Measurements from ENCODE around the gene SP9.
A peak's percentile ranks its signal among the peaks of the same experiment; 100 is the strongest.

The SP9 gene

GRCh38 chr2:174334781-174335251, at the start of gene SP9:
SP9 (plus strand) TSS chr2:174334954; CDS start chr2:174335093, 139 bp downstream.
- peak; percentile 47 for DNase-seq

GRCh38 chr2:174286172-174286571, 48.6 kb upstream of the SP9 start:
- DNase-seq = no peak

GRCh38 chr2:174292908-174293307, 41.8 kb upstream of the SP9 start:
- no peak for DNase-seq

- no peak for DNase-seq
Observed at GRCh38 chr2:174300114-174300513, 34.6 kb upstream of the SP9 start.

GRCh38 chr2:174312581-174313234, 22.0 kb upstream of the SP9 start:
- no peak for DNase-seq

DNA sequence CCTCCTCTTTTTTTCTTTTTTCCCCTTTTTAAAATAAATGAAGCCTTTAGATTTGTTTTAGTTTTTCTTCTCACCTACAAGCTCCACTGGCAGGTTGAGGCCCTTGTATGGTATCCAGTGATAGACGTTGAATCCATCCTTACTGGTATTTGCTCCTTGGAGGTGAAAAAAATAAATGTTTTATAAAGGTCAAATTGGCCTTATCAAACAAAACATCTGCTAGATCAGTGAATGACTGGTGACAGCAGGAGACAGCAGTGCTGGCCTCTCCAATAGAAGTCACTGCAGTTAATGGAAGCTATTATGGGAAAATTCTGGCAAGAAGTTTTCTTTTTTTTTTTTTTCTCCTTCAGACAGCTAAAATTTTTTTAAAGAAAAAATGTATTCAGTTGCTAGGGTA, 12.6 kb upstream of the SP9 start:
- DNase-seq = no peak

DNA sequence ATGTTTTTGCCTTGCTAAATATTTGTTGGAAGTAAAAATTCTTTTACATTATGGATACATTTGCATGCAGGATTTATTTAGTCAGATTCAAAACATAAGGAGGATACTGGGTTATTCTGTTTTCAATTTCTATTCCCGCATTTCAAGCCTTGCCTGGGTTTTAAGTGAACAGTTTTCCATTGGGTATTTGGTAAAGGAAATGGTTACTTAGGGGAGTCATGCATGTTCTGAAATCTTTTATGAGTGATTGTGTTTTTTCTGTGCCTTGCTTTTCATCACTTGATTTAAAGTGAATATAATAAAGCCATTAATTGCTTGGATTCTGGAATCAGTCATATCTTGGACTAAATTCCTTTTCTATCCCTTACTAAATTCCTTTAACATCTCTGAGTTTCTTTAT, 12.0 kb upstream of the SP9 start:
- DNase-seq = no peak

DNA sequence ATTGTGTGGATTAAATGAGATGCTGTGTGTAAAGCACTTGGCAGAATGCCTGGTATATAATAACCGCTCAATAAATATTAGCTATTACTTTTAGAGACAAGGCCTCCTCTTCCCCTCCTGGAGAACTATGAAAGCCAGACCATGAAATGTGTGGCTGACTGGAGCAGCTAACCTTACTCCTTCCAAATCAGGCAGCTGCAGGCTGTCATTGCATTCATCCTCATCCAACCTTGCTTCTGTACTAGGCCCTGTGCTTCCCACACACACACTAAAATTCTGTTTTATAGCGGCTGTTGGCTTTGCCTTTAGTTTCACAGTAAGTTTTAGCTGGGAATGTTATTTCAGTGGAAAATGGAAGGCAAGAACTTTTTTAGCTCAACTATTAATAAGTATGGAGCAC, 10.2 kb upstream of the SP9 start:
- DNase-seq = no peak

DNA sequence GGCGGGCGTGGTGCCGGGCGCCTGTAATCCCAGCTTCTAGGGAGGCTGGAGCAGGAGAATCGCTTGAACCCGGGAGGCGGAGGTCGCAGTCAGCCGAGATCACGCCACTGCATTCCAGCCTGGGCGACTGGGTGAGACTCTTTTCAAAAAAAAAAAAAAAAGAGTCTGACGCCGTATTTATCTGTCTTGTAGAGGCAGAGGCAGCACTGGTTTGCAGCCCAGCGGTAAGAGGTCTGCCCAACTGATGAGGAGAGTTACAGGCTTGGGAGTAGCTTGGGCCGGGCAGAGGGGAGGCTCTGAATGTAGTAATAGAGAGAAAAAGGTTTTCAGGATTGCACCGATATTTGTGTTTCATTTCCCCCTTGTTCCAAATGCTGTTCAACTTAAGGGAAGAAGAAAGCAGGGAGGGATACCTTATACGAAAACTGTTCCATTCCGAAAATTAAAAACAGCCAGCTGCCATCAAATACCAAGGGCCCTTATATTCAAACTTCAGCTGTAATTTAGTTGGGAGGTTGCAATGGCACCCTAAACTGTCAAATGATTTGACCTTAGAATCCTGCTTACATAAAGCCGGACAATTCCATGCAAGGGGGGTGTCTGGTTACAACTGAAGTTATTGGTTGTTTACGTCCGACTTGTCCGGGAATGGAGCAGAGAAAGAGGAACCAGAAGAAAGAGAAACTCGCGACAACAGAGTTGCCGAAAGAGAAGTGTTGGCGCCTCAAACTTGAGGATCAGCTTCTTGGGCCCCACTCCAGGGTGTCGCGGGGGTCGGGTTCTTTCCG, 9.2 kb upstream of the SP9 start:
- no peak for DNase-seq

GRCh38 chr2:174326161-174327020, 8.4 kb upstream of the SP9 start:
- peak; percentile 51 for DNase-seq

DNA sequence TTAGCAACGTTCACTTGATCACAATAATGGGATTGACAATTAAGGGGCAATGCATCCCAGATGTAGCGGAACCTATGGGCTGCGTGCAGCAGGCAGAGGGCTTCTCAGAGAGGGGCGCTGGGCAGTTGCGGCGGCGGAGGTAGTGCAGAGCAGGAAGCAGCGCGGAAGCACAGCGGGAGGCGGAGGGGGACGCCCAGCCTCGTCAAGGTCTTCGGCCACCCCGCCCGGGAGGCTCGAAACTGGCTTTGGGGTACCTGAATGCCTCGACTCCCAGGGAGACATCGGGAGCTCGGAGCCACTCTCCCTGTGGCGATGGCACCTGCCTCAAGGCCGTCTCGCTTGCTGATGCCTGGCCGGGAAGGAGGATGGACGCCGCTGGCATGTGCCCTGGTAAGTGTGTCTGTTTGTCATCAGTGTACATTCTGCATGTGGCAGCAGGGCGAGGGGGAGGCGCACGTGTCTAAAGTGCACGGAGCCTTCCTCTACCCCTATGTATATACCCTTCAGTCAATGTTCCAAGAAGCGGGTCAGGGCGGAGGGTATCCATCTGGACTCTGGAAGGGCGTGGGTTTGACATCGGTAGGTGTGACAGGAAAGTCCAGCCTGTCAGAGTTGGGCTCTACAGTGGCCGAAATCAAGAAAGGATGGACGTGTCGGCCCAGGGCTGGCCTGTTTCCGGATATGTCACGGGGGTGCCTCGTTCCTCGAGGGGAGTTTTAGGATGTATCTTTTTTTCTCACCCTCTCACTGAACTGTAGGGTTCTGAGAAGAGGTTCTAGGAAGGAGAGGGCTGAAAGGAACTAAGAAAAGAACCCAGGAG, 7.5 kb upstream of the SP9 start:
- DNase-seq = peak; percentile 40

- no peak for DNase-seq
Observed at GRCh38 chr2:174327841-174328113, 7.0 kb upstream of the SP9 start.

- DNase-seq = peak; percentile 23
Observed at GRCh38 chr2:174328114-174328960, 6.4 kb upstream of the SP9 start.

GRCh38 chr2:174328961-174329715, 5.6 kb upstream of the SP9 start:
- no peak for DNase-seq

GRCh38 chr2:174330945-174331594, 3.7 kb upstream of the SP9 start:
- DNase-seq = no peak

DNA sequence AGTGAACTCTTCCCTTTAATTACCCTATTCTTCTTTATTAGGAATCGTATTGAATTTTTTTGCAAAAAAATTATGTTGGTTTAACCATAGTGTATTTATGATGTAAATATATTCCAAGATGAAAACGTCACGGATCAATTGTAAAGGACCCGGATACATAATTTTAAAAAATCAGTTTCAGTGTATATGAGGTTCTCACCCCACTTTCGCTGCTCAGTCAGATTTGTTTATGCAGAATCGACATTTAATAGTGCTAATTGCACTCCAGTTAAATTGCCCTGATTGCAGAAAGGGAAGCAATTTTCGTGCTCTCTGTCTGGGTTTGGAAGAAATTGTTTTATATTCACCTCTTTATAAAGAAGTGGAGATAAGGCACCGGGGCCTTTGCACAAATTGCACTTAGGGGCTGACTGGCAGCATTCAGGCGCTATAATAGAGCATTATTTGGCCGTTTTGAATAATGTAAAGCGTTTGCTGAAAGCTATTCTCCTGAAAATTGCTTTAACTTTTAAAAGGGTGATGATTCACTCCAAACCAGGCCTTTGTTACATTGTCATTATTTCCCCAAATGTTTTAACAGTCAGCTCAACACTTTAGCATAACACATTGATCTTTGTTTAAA, 3.0 kb upstream of the SP9 start:
- no peak for DNase-seq

GRCh38 chr2:174332217-174332963, 2.4 kb upstream of the SP9 start:
- DNase-seq = peak; percentile 22

DNA sequence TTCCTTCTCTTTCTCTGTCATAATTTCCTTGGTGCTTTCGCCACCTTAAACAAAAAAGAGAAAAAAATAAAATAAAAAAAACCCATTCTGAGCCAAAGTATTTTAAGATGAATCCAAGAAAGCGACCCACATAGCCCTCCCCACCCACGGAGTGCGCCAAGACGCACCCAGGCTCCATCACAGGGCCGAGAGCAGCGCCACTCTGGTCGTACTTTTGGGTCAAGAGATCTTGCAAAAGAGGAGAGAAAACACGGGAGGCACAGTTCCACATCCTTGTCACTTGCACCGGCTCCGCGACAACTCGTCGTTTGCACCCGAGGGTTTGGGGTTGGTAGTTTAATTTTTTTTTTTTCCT, 1.8 kb upstream of the SP9 start:
- no peak for DNase-seq
